ENCODE data around the gene IRF7. TPM values are rescaled to one million over a fixed set of nuclear protein-coding genes. Genes with fewer than 3 reads are reported as not detected.

Gene IRF7
- total RNA-seq, 1 donor from 2014 or later: 10.2 TPM

DNA sequence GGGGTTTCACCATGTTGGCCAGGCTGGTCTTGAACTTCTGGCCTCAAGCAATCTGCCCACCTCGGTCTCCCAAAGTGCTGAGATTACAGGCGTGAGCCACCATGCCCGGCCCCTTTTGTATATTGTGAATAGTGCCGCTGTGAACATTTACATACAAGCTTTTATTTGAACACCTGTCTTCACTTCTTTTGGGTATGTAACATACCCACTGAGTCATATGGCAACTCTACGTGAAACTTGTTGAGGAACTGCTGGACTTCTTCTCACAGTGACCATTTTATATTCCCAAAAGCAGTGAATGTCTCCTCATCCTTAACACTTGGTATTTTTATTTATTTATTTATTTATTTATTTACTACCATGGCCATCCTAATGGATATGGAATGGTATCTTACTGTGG lies 15.1 kb upstream of the IRF7 start:
- H3K4me3 Mint-ChIP-seq: no peak overlapping the region
- H3K27me3 Mint-ChIP-seq (ENCODE audit: low read depth): peaks cover 54% of the 10 kb centered on the region
- no peak overlapping the region for H3K27ac Mint-ChIP-seq (ENCODE audit: unreplicated experiment)
- H3K9me3 Mint-ChIP-seq: no peaks in the 10 kb centered on the region
- H3K36me3 Mint-ChIP-seq (ENCODE audit: low read depth): peaks cover 6% of the 10 kb centered on the region
- H3K4me1 Mint-ChIP-seq: peaks cover 11% of the 10 kb centered on the region
- no peak for DNase-seq (ENCODE audit: low read depth, low spot score)
- no peak for TF ChIP-seq CTCF (conservative IDR thresholded peaks at IDR 0.05)

DNA sequence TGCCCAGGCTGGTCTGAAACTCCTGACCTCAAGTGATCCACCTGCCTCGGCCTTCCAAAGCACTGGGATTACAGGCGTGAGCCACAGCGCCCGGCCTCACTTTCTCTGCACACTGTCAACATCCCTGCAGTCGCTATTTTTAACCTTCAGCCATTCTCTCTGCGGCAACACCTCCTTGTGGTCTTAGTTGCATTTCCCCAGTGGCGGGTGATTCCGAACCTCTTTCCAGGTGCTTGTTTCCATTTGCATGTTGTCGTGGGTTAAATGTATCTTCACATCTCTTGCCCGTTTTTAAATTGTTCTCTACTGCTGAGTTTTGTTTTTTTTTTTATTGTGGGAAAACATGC lies 13.5 kb upstream of the IRF7 start:
- Mint-ChIP-seq H3K27me3 (ENCODE audit: low read depth) (peaks cover 46% of the 10 kb centered on the region), H3K4me3 (peak overlapping the region; percentile 80), H3K9me3 (no peaks in the 10 kb centered on the region), H3K27ac (ENCODE audit: unreplicated experiment) (no peak overlapping the region), H3K4me1 (peaks cover 11% of the 10 kb centered on the region), H3K36me3 (ENCODE audit: low read depth) (peaks cover 6% of the 10 kb centered on the region)
- no peak for DNase-seq (ENCODE audit: low read depth, low spot score)
- TF ChIP-seq CTCF (conservative IDR thresholded peaks at IDR 0.05): no peak

DNA sequence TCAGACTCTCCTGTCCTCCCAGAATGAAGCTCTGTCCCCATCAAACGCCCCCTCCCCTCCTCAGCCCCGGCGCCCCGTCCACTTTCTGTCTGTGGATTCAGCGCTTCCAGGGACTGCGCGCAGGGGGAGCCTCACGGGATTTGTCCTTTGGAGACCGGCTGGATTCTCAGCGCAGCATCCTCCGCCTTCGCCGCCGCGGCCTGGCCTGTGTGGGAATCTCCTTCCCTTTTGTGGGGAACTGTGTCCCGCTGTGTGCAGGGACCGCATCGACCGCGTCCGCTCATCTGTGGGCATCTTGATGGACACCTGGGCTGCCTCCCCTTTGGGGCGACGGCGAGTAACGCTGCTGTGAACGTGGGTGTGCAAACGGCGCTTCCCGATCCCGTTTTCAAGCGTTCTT lies 12.3 kb upstream of the IRF7 start:
- DNase-seq (ENCODE audit: low read depth, low spot score): no peak
- H3K27me3 Mint-ChIP-seq (ENCODE audit: low read depth): peaks cover 48% of the 10 kb centered on the region
- H3K36me3 Mint-ChIP-seq (ENCODE audit: low read depth): peaks cover 6% of the 10 kb centered on the region
- TF ChIP-seq CTCF (conservative IDR thresholded peaks at IDR 0.05): no peak
- H3K9me3 Mint-ChIP-seq: no peaks in the 10 kb centered on the region
- no peak overlapping the region for H3K27ac Mint-ChIP-seq (ENCODE audit: unreplicated experiment)
- peaks cover 11% of the 10 kb centered on the region for H3K4me1 Mint-ChIP-seq
- H3K4me3 Mint-ChIP-seq: peak overlapping the region; percentile 80

DNA sequence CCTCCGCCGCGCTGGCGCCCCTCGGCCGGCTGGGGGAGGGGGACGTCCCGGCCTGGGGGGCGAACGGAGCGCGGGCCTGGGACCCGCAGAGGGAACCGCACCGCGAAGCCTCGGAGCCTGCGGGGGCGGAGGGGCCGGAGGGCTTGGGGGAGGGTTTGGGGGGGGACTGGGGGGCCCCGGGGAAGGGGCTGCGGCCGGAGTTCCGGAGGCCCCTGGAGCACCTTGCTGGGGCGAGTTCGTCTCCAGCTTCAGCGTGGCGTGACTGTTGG lies 11.5 kb upstream of the IRF7 start:
- TF ChIP-seq CTCF (conservative IDR thresholded peaks at IDR 0.05): no peak
- Mint-ChIP-seq H3K27me3 (ENCODE audit: low read depth) (peaks cover 43% of the 10 kb centered on the region), H3K4me1 (peaks cover 11% of the 10 kb centered on the region), H3K4me3 (no peak overlapping the region), H3K36me3 (ENCODE audit: low read depth) (peaks cover 6% of the 10 kb centered on the region), H3K27ac (ENCODE audit: unreplicated experiment) (no peak overlapping the region), H3K9me3 (no peaks in the 10 kb centered on the region)
- no peak for DNase-seq (ENCODE audit: low read depth, low spot score)

GRCh38 chr11:626475-627307 lies 10.9 kb upstream of the IRF7 start, which contains the start of gene SCT:
SCT (minus strand) TSS chr11:627181; CDS start chr11:627143, 38 bp downstream.
- peaks cover 6% of the 10 kb centered on the region for H3K36me3 Mint-ChIP-seq (ENCODE audit: low read depth)

More at GRCh38 chr11:626475-627307, 10.9 kb upstream of the IRF7 start, which contains the start of gene SCT:
- Mint-ChIP-seq H3K4me3 (no peak within 1 kb of the TSS), H3K27me3 (ENCODE audit: low read depth) (peaks cover 43% of the 10 kb centered on the region), H3K9me3 (no peaks in the 10 kb centered on the region), H3K27ac (ENCODE audit: unreplicated experiment) (no peak within 1 kb of the TSS), H3K4me1 (peaks cover 11% of the 10 kb centered on the region)
- DNase-seq (ENCODE audit: low read depth, low spot score): no peak
- no peak for TF ChIP-seq CTCF (conservative IDR thresholded peaks at IDR 0.05)

Data from neural crest cell (in vitro differentiated cells).